HG02938 (cell line): ENCODE measurements around the gene LRSAM1.

Experiments
- ATAC-seq: cut with Tn5 transposase; IDR thresholded peaks from one replicate; pipeline ENCODE4 v1.9.1; 2021; ENCODE audit warnings: mild to moderate bottlenecking, moderate library complexity; ENCODE audit not compliant: unreplicated experiment

Gene LRSAM1

GRCh38 chr9:127529671-127530070 lies 78.4 kb downstream of the LRSAM1 start:
- no peak for ATAC-seq

DNA sequence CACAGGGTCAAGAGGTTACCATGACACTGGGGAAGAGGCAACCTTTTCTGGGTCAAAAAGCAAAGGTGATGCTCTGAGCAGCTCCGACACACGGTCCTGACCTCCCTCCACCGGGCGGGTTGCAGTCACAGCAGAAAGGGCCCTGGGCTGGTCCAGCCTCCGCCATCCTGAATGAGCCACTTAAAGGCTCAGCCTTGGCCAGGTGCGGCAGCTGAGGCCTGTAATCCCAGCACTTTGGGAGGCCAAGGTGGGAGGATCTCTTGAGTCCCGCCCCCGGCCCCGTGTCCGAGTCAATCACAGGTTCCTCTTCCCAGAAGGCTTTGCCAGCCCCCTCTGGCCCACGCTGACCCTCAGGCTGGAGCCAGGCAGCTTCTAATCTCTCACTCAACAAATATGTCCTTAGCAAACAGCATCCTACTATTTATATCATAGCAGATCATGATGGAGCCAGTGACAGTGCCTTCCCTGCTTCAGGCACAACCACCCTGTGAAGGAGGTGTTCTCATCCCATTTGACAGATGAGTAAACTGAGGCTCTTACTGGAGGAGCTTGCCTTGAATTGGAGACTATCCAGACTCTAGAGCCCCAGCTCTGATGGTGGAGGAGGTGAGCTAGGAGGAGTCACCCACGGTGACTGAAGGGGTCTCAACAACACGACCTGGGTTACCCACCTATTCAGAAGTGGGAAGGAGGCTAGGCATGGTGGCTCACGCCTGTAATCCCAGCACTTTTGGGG lies 79.1 kb downstream of the LRSAM1 start:
- no peak for ATAC-seq

DNA sequence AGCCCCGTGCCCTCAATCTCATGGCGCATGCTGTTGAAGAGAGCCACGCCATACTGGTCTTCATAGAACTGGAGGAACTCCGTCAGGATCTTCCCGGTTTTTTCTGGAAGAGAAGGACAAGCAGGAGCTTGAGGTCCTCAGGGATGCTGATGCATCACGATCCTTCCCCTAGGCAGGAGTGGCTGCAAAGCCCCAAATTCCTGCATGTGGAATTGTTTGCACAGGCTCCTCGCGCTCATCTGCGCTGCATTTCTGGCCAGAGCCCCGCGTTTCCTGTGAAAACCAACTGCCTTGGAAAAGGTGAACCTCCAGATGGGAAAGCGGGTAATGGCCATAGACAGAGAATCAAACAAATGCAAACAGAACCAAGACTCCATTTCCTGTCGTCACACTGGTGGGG lies 80.4 kb downstream of the LRSAM1 start:
- ATAC-seq: no peak

GRCh38 chr9:127534250-127534906 lies 83.1 kb downstream of the LRSAM1 start:
- ATAC-seq: no peak

- ATAC-seq: no peak
Observed at GRCh38 chr9:127534931-127535330, 83.6 kb downstream of the LRSAM1 start.

GRCh38 chr9:127535396-127535795 lies 84.1 kb downstream of the LRSAM1 start:
- ATAC-seq: no peak

- no peak for ATAC-seq
Observed at GRCh38 chr9:127535834-127536233, 84.5 kb downstream of the LRSAM1 start.

DNA sequence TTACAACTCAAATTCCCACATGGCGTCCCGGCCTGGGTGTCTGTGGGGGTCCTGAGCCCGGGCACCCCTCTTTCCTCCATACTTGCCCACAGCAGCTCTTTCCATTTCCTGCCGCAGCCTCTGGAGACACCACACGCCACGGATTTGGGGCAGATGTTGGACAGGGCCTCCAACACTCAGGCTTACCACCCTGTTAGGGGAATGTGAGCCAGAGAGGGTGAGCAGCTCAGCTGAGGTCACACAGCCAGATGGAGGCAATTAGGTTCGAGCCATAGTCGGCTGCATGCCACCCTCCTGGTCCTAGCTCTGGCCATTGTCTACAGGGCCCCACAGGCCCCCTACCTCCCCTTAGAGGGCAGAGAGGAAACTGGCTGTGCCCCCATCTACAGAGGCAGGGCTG lies 85.2 kb downstream of the LRSAM1 start:
- ATAC-seq: no peak

- ATAC-seq: no peak
Observed at GRCh38 chr9:127537014-127537413, 85.7 kb downstream of the LRSAM1 start.

DNA sequence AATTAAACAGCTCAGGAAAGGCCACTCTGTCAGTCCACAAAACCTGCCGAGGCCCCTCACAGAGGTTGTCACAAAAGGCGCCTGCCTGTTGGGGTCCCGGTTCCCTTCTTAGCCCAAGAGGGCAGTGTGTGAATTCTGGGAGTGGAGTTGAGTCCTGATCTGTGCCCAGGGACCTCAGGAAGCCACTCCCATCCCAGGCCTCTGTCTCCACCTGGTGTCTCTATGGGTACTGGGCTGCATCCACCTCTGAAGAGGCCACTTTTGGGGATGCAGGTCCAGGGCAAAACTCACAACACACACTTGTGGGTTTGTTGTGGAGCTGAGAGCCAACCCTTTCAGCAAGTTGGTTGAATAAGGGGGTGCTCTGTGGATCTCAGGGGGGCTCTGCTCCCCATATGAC lies 86.5 kb downstream of the LRSAM1 start:
- ATAC-seq: no peak

DNA sequence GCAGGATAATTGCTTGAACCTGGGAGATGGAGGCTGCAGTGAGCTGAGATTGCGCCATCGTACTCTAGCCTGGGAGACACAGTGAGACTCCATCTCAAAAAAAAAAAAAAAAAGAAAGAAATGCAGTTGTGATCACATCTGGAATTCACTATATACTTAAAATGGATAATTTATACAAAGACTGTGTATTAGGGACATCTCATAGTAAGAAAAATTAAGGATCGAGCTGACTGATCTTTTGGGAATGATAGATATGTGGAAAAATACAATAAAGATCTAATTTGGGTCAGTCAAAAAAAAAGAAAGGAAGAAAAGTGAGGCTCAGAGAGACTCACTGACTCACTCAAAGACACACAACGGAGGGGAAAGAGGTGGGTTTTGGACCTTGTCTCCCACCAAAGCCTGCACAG lies 87.5 kb downstream of the LRSAM1 start:
- ATAC-seq: no peak

DNA sequence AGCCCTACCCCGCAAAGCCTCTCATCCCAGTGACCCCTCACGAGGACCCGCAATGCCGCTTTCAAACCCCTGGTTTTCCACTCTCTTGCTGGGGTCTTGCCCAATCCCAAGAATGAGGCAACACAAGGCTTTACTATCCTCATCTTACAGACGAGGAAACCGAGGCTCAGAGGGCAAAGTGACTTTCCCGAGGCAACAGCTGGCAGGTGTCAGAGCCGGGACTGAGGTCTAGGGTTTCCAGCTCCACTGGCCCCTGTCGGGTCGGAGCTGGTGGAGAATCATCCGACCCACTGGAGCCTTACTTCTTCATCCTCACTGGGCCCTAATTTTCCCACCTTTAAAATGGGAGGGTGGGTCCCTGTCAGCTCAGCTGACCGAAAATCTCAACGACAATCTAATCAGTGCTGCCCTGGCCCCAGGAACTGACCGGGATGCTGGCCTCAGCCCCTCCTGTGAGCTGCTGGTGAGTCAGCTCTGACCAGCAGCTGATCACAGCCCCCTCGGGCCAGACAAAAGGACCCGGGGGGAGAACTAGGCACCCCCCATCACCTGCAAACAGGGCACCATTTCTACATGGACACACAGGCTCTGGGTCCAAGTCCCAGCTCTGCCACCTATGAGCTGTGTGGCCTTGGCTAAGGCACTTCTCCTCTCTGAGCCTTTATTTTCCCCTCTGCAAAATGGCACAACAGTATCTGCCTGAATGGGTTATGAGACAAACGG lies 88.1 kb downstream of the LRSAM1 start:
- ATAC-seq: no peak

DNA sequence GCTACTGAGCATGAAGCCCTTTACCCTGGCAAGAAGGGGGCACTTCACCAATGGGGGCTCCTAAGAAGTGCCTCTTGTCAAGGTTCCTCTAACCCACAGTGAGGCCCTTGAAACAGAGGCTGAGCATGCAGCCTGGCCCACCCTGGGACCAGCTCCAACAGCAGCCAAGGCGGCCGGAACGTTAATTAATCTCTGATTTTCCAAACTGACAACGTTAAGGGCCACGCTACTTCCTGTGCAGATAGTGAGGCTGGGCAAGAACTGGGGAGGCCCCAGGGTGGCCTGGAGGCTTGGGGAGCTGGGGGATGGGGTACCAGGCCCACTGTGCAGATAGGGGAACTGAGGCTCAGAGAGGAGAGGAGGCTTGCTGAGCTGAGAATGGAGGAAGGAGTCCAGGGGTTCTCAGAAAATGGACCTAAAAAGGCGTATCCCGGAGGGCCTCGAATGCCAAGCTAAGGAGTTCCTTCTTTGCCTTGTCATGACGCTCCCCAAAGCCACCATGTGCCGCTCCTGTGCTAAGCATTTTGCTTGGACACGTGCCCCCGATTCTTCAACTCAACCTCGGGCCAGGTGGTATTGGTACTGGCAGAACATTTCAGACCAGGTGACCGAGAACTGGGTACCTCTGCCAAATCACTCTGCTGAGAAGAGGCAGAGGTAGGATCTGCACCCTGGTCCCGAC lies 88.8 kb downstream of the LRSAM1 start:
- no peak for ATAC-seq

DNA sequence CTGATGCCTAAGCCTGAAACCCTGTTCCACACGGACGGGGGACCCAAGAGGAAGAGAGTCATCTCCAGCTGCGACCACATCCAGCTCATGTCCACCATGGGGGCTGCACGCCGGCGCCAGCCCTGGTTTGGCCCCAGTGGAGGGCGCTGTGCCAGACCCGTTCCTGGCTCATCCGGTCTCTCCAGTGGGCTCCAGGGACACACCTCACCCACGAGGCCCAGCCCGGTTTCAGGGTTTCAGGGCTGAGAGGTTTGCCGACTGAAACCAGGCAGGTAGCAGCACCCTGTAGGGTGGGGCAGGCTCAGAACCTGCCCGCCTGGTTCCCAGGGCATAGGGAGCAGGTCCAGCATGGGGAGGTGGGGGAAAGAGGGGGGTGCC lies 89.3 kb downstream of the LRSAM1 start:
- no peak for ATAC-seq

DNA sequence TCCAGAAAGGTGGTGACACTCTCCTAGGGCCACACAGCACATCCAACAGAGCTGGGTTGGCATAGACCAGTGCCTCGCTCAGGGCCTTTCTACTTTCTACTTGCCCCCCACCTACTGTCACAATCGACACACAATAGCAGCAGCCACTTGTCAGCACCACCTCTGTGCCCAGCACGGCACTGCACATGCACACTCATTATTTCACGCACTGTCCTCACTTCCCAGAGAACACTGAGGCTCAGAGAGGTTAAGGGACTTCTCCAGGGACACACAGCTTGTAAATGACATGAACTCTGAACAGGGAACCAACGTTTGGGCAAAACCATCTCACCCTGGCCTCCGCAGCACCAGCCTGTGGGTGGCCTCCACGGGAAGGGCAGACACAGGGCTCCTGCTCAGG lies 89.9 kb downstream of the LRSAM1 start:
- ATAC-seq: no peak

DNA sequence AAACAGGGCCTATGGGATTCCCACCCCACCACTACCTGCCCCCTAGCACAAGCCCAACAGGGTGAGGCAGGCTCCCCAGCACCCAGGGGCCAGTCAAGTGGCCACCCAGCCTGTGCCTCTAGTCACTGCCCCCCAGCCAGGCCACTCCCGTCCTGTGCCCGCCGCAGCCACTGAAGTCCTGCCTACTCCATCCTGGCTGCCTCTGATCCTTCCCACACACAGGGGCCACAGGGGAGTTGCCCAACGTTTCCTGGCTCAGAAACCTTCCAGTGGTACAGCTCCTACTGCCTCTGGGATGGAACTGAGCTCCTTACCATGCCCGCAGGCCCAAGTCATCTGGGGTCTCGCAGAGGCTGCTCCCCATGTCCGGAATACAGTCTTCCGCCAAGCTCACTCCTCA lies 90.6 kb downstream of the LRSAM1 start:
- no peak for ATAC-seq

DNA sequence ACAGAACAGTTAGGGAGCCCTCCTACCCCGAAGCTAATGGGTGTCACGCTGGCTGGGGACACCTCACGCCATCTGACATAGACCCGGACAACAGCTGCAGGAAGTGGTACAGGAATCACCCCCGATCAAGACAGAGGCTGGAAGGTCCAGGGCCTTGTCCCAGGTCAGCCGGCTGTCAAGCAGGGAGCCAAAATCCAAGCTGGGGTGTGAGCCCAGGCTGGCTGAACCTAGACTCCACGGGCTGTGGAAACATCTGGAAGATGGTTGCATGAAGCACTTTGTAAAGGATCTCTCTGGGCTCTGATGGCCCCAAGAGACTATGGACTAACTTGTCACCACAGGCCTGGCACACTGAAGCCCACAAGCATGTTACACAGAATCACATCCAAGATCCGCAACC lies 91.9 kb downstream of the LRSAM1 start:
- no peak for ATAC-seq

GRCh38 chr9:127543973-127544533 lies 92.7 kb downstream of the LRSAM1 start:
- ATAC-seq: no peak

DNA sequence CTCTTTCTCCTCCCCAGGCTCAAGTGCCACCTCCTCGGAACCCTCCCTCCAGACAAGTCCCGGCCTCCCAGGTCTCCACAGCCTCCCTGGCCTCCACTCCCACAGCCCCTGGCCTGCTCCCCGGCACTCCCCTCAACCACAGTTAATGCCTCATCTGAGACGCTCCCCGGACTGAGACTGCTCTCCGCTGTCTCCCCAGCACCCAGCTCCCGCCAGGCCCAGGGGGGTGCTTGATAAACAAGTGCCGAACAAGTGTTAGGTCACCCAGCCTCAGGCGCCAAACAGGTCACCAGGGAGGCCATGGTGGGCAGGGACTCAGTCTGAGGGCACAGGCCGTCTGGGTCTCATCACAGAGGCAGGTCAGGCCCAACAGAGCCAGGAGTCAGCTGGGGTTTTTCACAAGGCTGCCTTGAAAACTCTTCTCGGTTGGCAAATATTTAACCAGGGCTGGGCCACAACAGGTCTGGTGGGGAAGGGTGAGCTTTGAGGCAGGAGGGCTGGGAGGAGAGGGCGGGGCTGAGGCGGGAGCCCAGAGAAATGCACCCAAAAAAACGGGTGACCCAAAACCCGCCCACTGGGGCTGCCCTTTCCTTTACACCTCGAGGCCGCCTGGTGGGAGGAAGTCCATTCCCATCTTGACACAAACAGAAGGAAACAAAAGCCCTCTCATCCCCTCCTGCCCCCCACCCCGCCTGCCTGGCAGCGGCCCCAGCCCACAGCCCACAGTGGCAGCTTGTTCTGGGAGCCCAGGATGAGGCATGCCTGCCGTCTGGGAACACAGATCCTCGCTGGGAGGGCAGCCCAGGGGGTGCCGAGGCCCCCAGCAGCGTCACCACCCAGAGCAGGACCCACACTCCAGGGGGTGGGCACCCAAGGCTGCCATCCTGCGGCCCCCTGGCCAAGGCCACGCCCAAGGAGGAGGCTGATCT lies 94.2 kb downstream of the LRSAM1 start:
- no peak for ATAC-seq
